ENCODE data around the gene HIBCH. TPM values are rescaled to one million over a fixed set of nuclear protein-coding genes. Genes with fewer than 3 reads are reported as not detected.

Gene HIBCH
- polyA plus RNA-seq, 2 of the 4 experiments (the other 2 are of a cell fraction): 21.8 to 26.9 TPM

- H3K4me3 ChIP-seq: peak overlapping the region; percentile 24; the same call in 2 of the 3 replicates
- H3K4me2 ChIP-seq: peak overlapping the region; percentile 85
- FAIRE-seq (no peak), DNase-seq (ENCODE audit: low read depth in 1 of 2, low spot score in 1 of 2) (peak; percentile 56 to 71), ATAC-seq (peak; percentile 91 to 92)
- CTCF ChIA-PET: no interaction called here
- POLR2A ChIA-PET: no interaction called here
- 0 out of 5 replicates have a peak, but pooled peaks of 1 of the 2 experiments have one; percentile 12 for TF ChIP-seq RAD21 (conservative IDR thresholded peaks at IDR 0.05 in 1 of 2, IDR thresholded peaks at IDR 0.05 in 1 of 2)
- TF ChIP-seq JUNB (IDR thresholded peaks at IDR 0.05): peak; percentile 59; the same call in 1 of the 2 replicates
- TF ChIP-seq MAX (IDR thresholded peaks at IDR 0.05): peak; percentile 37; the same call in 1 of the 2 replicates
- no peak for TF ChIP-seq PBX3 (IDR thresholded peaks at IDR 0.05)
- no peak for TF ChIP-seq KDM1A (IDR thresholded peaks at IDR 0.05; ENCODE audit: low read depth)
- peak; percentile 32; the same call in 1 of the 2 replicates for TF ChIP-seq FOSL2 (IDR thresholded peaks at IDR 0.05)
- TF ChIP-seq FOSL2 (CRISPR knock-in tag; IDR thresholded peaks at IDR 0.05): peak; percentile 79
- TF ChIP-seq EP300 (IDR thresholded peaks at IDR 0.05): no peak
- TF ChIP-seq TFCP2L1 (CRISPR knock-in tag; IDR thresholded peaks at IDR 0.05): no peak
- no peak for TF ChIP-seq EHMT2 (IDR thresholded peaks at IDR 0.05; ENCODE audit: low read depth)
- no peak for TF ChIP-seq RCOR1 (IDR thresholded peaks at IDR 0.05; ENCODE audit: low read depth, low read length)
- no peak for TF ChIP-seq ELK1 (IDR thresholded peaks at IDR 0.05; ENCODE audit: low read depth, low read length)
- TF ChIP-seq ZC3H11A (IDR thresholded peaks at IDR 0.05): no peak
- TF ChIP-seq BHLHE40 (IDR thresholded peaks at IDR 0.05; ENCODE audit: low read depth, low read length): no peak
- TF ChIP-seq POLR2A (IDR thresholded peaks at IDR 0.05; ENCODE audit: low read length): no peak
- no peak for TF ChIP-seq ZFP36 (IDR thresholded peaks at IDR 0.05; ENCODE audit: borderline replicate concordance, partially characterized antibody)
- no peaks in the 10 kb centered on the region for H3K9me3 ChIP-seq
- WGBS (ENCODE audit: missing lambda C conversion rate): 8% methylated on average over 8 of the region's 8 CpGs
- peak overlapping the region; percentile 66 to 82 for H3K27ac ChIP-seq
- H3K4me1 ChIP-seq: peaks cover 23% of the 10 kb centered on the region
These were observed 15.0 kb upstream of the HIBCH start for GRCh38 chr2:190334479-190335224.

GRCh38 chr2:190333928-190334327 is 14.3 kb upstream of the HIBCH start:
- Histone ChIP-seq H3K27ac (peak overlapping the region; percentile 66 to 82; a peak in 5 of 6 replicates), H3K9me3 (no peaks in the 10 kb centered on the region), H3K4me3 (0 out of 3 replicates have a peak overlapping the region, but pooled peaks have one; percentile 4), H3K4me1 (peaks cover 23% of the 10 kb centered on the region), H3K4me2 (peak overlapping the region; percentile 85)
- POLR2A ChIA-PET: no interaction called here
- FAIRE-seq (no peak), DNase-seq (ENCODE audit: low read depth in 1 of 2, low spot score in 1 of 2) (no peak), ATAC-seq (no peak)
- WGBS (ENCODE audit: missing lambda C conversion rate): 57% methylated on average over 2 of the region's 2 CpGs
- CTCF ChIA-PET: no interaction called here
- no peak for TF ChIP-seq TP53 (CRISPR knock-in tag; IDR thresholded peaks at IDR 0.05)
- no peak for TF ChIP-seq HMGXB4 (CRISPR knock-in tag; IDR thresholded peaks at IDR 0.05; ENCODE audit: borderline replicate concordance)
- no peak for TF ChIP-seq HEYL (CRISPR knock-in tag; IDR thresholded peaks at IDR 0.05)
- no peak for TF ChIP-seq REST (IDR thresholded peaks at IDR 0.05)
- no peak for TF ChIP-seq HOXA7 (CRISPR knock-in tag; IDR thresholded peaks at IDR 0.05)
- no peak for TF ChIP-seq RCOR1 (IDR thresholded peaks at IDR 0.05; ENCODE audit: low read depth, low read length)
- no peak for TF ChIP-seq HOXB13 (CRISPR knock-in tag; IDR thresholded peaks at IDR 0.05; ENCODE audit: low read depth)
- no peak for TF ChIP-seq EHF (CRISPR knock-in tag; IDR thresholded peaks at IDR 0.05)
- TF ChIP-seq POLR2A (IDR thresholded peaks at IDR 0.05; ENCODE audit: low read length): no peak
- no peak for TF ChIP-seq PHF8 (IDR thresholded peaks at IDR 0.05; ENCODE audit: borderline replicate concordance, low read depth)
- no peak for TF ChIP-seq MYC (IDR thresholded peaks at IDR 0.05; ENCODE audit: borderline replicate concordance, low read length)
- TF ChIP-seq E2F6 (IDR thresholded peaks at IDR 0.05; ENCODE audit: borderline replicate concordance, low read depth): no peak
- TF ChIP-seq EHMT2 (IDR thresholded peaks at IDR 0.05; ENCODE audit: low read depth): no peak
- no peak for TF ChIP-seq NR3C1 (IDR thresholded peaks at IDR 0.05)
- no peak for TF ChIP-seq ELK1 (IDR thresholded peaks at IDR 0.05; ENCODE audit: low read depth, low read length)

Data from A549 (cell line).